Hepatocyte (in vitro differentiated cells): ENCODE results near the gene GLRA1. TPM values are rescaled to one million over a fixed set of nuclear protein-coding genes. Genes with fewer than 3 reads are reported as not detected.

Source experiments
- DNase-seq: peaks from one replicate; pipeline ENCODE4 v3.0.0-alpha.2; 2016; ENCODE audit warnings: low spot score
- H2AFZ ChIP-seq: fragments of 200-600 bp; sonication (generic); 2 replicates; pipeline ENCODE4 v1.6.0; 2016; ENCODE audit warnings: antibody characterized with exemption, mild to moderate bottlenecking
- H3K27ac ChIP-seq: fragments of 200-600 bp; sonication (generic); 2 replicates; pipeline ENCODE4 v1.5.1; 2016; ENCODE audit warnings: mild to moderate bottlenecking
- H3K27me3 ChIP-seq: fragments of 200-600 bp; sonication (generic); 2 replicates; pipeline ENCODE4 v1.6.1; 2016
- H3K36me3 ChIP-seq: fragments of 200-600 bp; sonication (generic); replicated peaks from 2 replicates; pipeline ENCODE4 v1.5.1; 2016; ENCODE audit warnings: low read depth; ENCODE audit not compliant: insufficient read depth
- H3K4me1 ChIP-seq: fragments of 200-600 bp; sonication (generic); 2 replicates; pipeline ENCODE4 v1.5.1; 2016; ENCODE audit warnings: mild to moderate bottlenecking, moderate library complexity; ENCODE audit not compliant: insufficient read depth
- H3K4me2 ChIP-seq: fragments of 200-600 bp; sonication (generic); 2 replicates; pipeline ENCODE4 v1.6.0; 2016
- H3K4me3 ChIP-seq: fragments of 200-600 bp; sonication (generic); 2 replicates; pipeline ENCODE4 v1.5.1; 2016; ENCODE audit warnings: mild to moderate bottlenecking
- H3K79me2 ChIP-seq: fragments of 200-600 bp; sonication (generic); 2 replicates; pipeline ENCODE4 v1.6.0; 2017; ENCODE audit warnings: mild to moderate bottlenecking
- H3K9me2 ChIP-seq: fragments of 200-600 bp; sonication (generic); replicated peaks from 2 replicates; pipeline ENCODE4 v1.6.0; 2017; ENCODE audit warnings: mild to moderate bottlenecking; ENCODE audit not compliant: insufficient read depth
- H3K9me3 ChIP-seq: fragments of 200-600 bp; sonication (generic); 2 replicates; pipeline ENCODE4 v1.5.1; 2016; ENCODE audit warnings: low read depth, mild to moderate bottlenecking
- H4K20me1 ChIP-seq: fragments of 200-600 bp; sonication (generic); 2 replicates; pipeline ENCODE4 v1.6.0; 2016; ENCODE audit warnings: mild to moderate bottlenecking; ENCODE audit not compliant: insufficient read depth, poor library complexity, severe bottlenecking
- CTCF ChIP-seq: fragments of 200-600 bp; sonication (generic); IDR thresholded peaks from 2 replicates; pipeline ENCODE4 v1.5.1; 2016; ENCODE audit warnings: antibody characterized with exemption, mild to moderate bottlenecking; ENCODE audit not compliant: poor library complexity
- EZH2 ChIP-seq: fragments of 200-600 bp; sonication (generic); IDR thresholded peaks from 2 replicates; pipeline ENCODE4 v1.6.1; 2016; ENCODE audit warnings: antibody characterized with exemption, mild to moderate bottlenecking, borderline replicate concordance
- EZH2phosphoT487 ChIP-seq: fragments of 200-600 bp; sonication (generic); IDR thresholded peaks from one replicate; pipeline ENCODE4 v1.6.1; 2018; ENCODE audit warnings: antibody characterized with exemption, mild to moderate bottlenecking, low read depth, moderate library complexity; ENCODE audit not compliant: unreplicated experiment, severe bottlenecking
- WGBS: methylation state at CpG from one replicate; pipeline ENCODE4 v1.1.6; 2016; ENCODE audit warnings: low lambda C conversion rate; ENCODE audit errors: missing lambda C conversion rate; 5-methylcytosine and 5-hydroxymethylcytosine counted together
- polyA plus RNA-seq: library from polyadenylated mRNA; unstranded; fragments of >200 nt; fragmentation: Nextera tagmentation; extraction: Ambion mirVana; gene quantifications from 2 replicates; pipeline ENCODE4 v1.2.1, GENCODE V29; 2016
- total RNA-seq: library from RNA; depleted of rRNA; stranded (reverse); fragments of >200 nt; gene quantifications from 2 replicates; pipeline ENCODE4 v1.2.3, GENCODE V29; 2014

The GLRA1 gene
- total and polyA plus RNA-seq, 2 experiments from 2014 or later, result not detected

GRCh38 chr5:151870820-151871219, 53.8 kb downstream of the GLRA1 start:
- Histone ChIP-seq H2AFZ (no peak overlapping the region), H3K9me2 (no peaks in the 10 kb centered on the region), H3K9me3 (no peaks in the 10 kb centered on the region), H3K79me2 (no peaks in the 10 kb centered on the region), H3K27ac (no peak overlapping the region), H3K36me3 (no peaks in the 10 kb centered on the region), H3K4me1 (no peaks in the 10 kb centered on the region), H3K27me3 (no peaks in the 10 kb centered on the region), H4K20me1 (no peaks in the 10 kb centered on the region), H3K4me3 (no peak overlapping the region), H3K4me2 (no peak overlapping the region)
- no peak for TF ChIP-seq EZH2
- no peak for TF ChIP-seq CTCF
- TF ChIP-seq EZH2phosphoT487, result no peak
- DNase-seq, result no peak
- 68% methylated on average over 3 of the region's 3 CpGs for whole genome bisulfite sequencing

- Histone ChIP-seq H2AFZ (no peak overlapping the region), H3K27ac (no peak overlapping the region), H3K4me3 (no peak overlapping the region), H3K79me2 (no peaks in the 10 kb centered on the region), H4K20me1 (no peaks in the 10 kb centered on the region), H3K4me2 (no peak overlapping the region), H3K4me1 (no peaks in the 10 kb centered on the region), H3K9me3 (no peaks in the 10 kb centered on the region), H3K9me2 (no peaks in the 10 kb centered on the region), H3K36me3 (no peaks in the 10 kb centered on the region), H3K27me3 (no peaks in the 10 kb centered on the region)
- WGBS, result 86% methylated on average over 2 of the region's 2 CpGs
- DNase-seq, result no peak
- TF ChIP-seq EZH2phosphoT487 (no peak), EZH2 (no peak), CTCF (no peak)
These were observed 54.4 kb downstream of the GLRA1 start for GRCh38 chr5:151870271-151870670.

- Histone ChIP-seq H3K27me3 (no peaks in the 10 kb centered on the region), H3K79me2 (no peaks in the 10 kb centered on the region), H3K9me3 (no peaks in the 10 kb centered on the region), H3K27ac (no peak overlapping the region), H3K4me1 (no peaks in the 10 kb centered on the region), H3K4me3 (no peak overlapping the region), H3K9me2 (no peaks in the 10 kb centered on the region), H4K20me1 (no peaks in the 10 kb centered on the region), H3K4me2 (no peak overlapping the region), H2AFZ (no peak overlapping the region), H3K36me3 (no peaks in the 10 kb centered on the region)
- 89% methylated on average over 2 of the region's 2 CpGs for WGBS
- no peak for TF ChIP-seq CTCF
- DNase-seq, result no peak
These were observed 54.8 kb downstream of the GLRA1 start for GRCh38 chr5:151869843-151870242.

- Histone ChIP-seq H3K79me2 (no peaks in the 10 kb centered on the region), H3K9me3 (no peaks in the 10 kb centered on the region)
- TF ChIP-seq CTCF (no peak), EZH2phosphoT487 (no peak), EZH2 (no peak)
These were observed 56.2 kb downstream of the GLRA1 start for GRCh38 chr5:151868451-151868850.

More at GRCh38 chr5:151868451-151868850, 56.2 kb downstream of the GLRA1 start:
- H2AFZ ChIP-seq, result no peak overlapping the region
- no peak overlapping the region for H3K27ac ChIP-seq
- H4K20me1 ChIP-seq, result no peaks in the 10 kb centered on the region
- H3K4me3 ChIP-seq, result no peak overlapping the region
- no peaks in the 10 kb centered on the region for H3K36me3 ChIP-seq
- WGBS, result 73% methylated on average over 4 of the region's 4 CpGs
- no peaks in the 10 kb centered on the region for H3K27me3 ChIP-seq
- H3K9me2 ChIP-seq, result no peaks in the 10 kb centered on the region
- no peaks in the 10 kb centered on the region for H3K4me1 ChIP-seq
- H3K4me2 ChIP-seq, result no peak overlapping the region
- DNase-seq, result no peak
